ENCODE measurements around the gene CEACAM1.
"Not testable (repeated sequence)": the region's sequence is repeated elsewhere in the genome, so short reads cannot be mapped to it uniquely, and the experiment has no call there.

Gene CEACAM1

GRCh38 chr19:42524250-42524649 is 4.0 kb downstream of the CEACAM1 start:
- no peak for TF ChIP-seq TCF4 (CRISPR knock-in tag; IDR thresholded peaks at IDR 0.05; ENCODE audit: borderline replicate concordance)
- TF ChIP-seq ZC3H10 (CRISPR knock-in tag; IDR thresholded peaks at IDR 0.05), result no peak
- no peak for TF ChIP-seq PPARA (CRISPR knock-in tag; IDR thresholded peaks at IDR 0.05; ENCODE audit: borderline replicate concordance)
- TF ChIP-seq RARB (CRISPR knock-in tag; IDR thresholded peaks at IDR 0.05), result no peak
- no peak for TF ChIP-seq CREB5 (CRISPR knock-in tag; IDR thresholded peaks at IDR 0.05; ENCODE audit: low read depth)
- TF ChIP-seq ISL1 (CRISPR knock-in tag; IDR thresholded peaks at IDR 0.05), result no peak
- TF ChIP-seq BACH2 (CRISPR knock-in tag; IDR thresholded peaks at IDR 0.05; ENCODE audit: borderline replicate concordance), result no peak
- TF ChIP-seq GLIS3 (CRISPR knock-in tag; IDR thresholded peaks at IDR 0.05), result no peak
- TF ChIP-seq CSRNP3 (CRISPR knock-in tag; IDR thresholded peaks at IDR 0.05), result no peak
- TF ChIP-seq POU6F1 (CRISPR knock-in tag; IDR thresholded peaks at IDR 0.05; ENCODE audit: borderline replicate concordance, low read depth), result no peak
- TF ChIP-seq ESRRG (CRISPR knock-in tag; IDR thresholded peaks at IDR 0.05), result no peak
- no peak for TF ChIP-seq PATZ1 (CRISPR knock-in tag; IDR thresholded peaks at IDR 0.05; ENCODE audit: borderline replicate concordance)
- no peak for TF ChIP-seq OSR1 (CRISPR knock-in tag; IDR thresholded peaks at IDR 0.05)
- no peak for TF ChIP-seq ZNF70 (CRISPR knock-in tag; IDR thresholded peaks at IDR 0.05)
- no peak for TF ChIP-seq TOX (CRISPR knock-in tag; IDR thresholded peaks at IDR 0.05; ENCODE audit: borderline replicate concordance)
- TF ChIP-seq ZFP3 (CRISPR knock-in tag; IDR thresholded peaks at IDR 0.05), result no peak
- TF ChIP-seq SNAI2 (CRISPR knock-in tag; IDR thresholded peaks at IDR 0.05), result no peak
- no peak for TF ChIP-seq TSHZ2 (CRISPR knock-in tag; IDR thresholded peaks at IDR 0.05)
- TF ChIP-seq ZFP30 (CRISPR knock-in tag; IDR thresholded peaks at IDR 0.05), result no peak
- TF ChIP-seq ZNF8 (CRISPR knock-in tag; IDR thresholded peaks at IDR 0.05), result no peak
- no peak for ATAC-seq

- ATAC-seq, result not testable (repeated sequence)
Measured at GRCh38 chr19:42522262-42522661, 6.0 kb downstream of the CEACAM1 start.

GRCh38 chr19:42521346-42522030 is 6.8 kb downstream of the CEACAM1 start:
- ATAC-seq, result no peak
- TF ChIP-seq BACH2 (CRISPR knock-in tag; IDR thresholded peaks at IDR 0.05; ENCODE audit: borderline replicate concordance), result no peak
- TF ChIP-seq ZNF565 (CRISPR knock-in tag; conservative IDR thresholded peaks at IDR 0.05; ENCODE audit: low read depth), result no peak
- no peak for TF ChIP-seq ISL1 (CRISPR knock-in tag; IDR thresholded peaks at IDR 0.05)
- TF ChIP-seq TSHZ2 (CRISPR knock-in tag; IDR thresholded peaks at IDR 0.05), result no peak
- TF ChIP-seq OSR1 (CRISPR knock-in tag; IDR thresholded peaks at IDR 0.05), result no peak
- TF ChIP-seq ZNF8 (CRISPR knock-in tag; IDR thresholded peaks at IDR 0.05), result no peak
- TF ChIP-seq TOX (CRISPR knock-in tag; IDR thresholded peaks at IDR 0.05; ENCODE audit: borderline replicate concordance), result no peak
- no peak for TF ChIP-seq ZNF70 (CRISPR knock-in tag; IDR thresholded peaks at IDR 0.05)
- no peak for TF ChIP-seq ARNTL (CRISPR knock-in tag; IDR thresholded peaks at IDR 0.05; ENCODE audit: borderline replicate concordance, low read depth)
- TF ChIP-seq PPARA (CRISPR knock-in tag; IDR thresholded peaks at IDR 0.05; ENCODE audit: borderline replicate concordance), result no peak
- no peak for TF ChIP-seq ZC3H10 (CRISPR knock-in tag; IDR thresholded peaks at IDR 0.05)
